Stimulated activated CD4-positive, alpha-beta T cell treated with anti-CD3 and anti-CD28 coated beads, TNF-alpha, amount 100 ng/mL, for 24 hours (primary cell): Measurements from ENCODE around the gene FRYL.
"Not testable (repeated sequence)": the region's sequence is repeated elsewhere in the genome, so short reads cannot be mapped to it uniquely, and the experiment has no call there.

Experiments
- DNase-seq, 3 experiments: peaks; one replicate each; pipeline ENCODE4 v3.0.0-alpha.2; 2020; ENCODE audit warnings: low read depth in 3 of 3

Gene FRYL

DNA sequence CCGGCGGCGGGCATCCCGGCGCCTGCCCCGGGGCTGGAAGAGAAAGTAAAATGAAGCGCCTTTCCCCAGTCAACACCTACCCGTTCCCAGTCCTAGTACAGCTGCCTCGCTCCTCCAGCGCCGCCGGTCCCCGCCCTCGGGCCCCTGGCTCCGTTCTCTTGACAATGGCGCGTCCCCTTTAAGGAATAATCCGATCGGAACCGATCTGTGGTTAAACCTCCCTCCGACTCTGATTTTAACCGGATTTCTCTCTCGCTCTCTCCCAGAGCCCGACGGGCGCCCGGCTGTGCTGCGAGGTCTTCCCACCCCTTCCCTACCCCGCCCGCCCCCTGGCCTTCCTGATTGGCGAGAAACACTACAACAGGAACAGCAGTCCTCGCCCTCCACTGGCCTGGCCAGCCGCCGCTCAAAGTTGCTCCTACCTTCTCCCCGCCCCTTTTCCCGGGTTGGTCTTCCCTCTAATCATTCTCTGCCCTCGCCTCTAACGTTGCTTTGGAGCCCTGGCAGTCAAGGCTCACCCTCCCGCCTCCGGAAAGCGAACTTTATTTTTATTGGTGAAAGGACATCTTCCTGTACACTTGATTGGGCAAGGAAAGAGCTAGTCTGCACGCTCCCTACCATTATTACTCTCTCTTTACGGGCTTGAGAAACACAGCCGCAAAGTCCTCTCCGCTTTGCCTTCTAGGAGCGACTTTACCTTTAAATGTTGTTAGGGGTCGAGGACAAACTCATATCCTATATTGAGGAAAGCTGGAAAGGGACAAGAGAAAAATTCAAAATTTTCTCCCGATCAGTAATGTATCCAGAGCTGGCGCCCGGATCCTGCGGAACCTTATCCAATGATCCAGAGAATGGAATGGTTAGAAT lies at the start of gene FRYL:
FRYL (minus strand) TSS at position 282 of the 867 bp plus-strand sequence. CDS start 145,869 bp downstream, outside the sequence.
- DNase-seq = peak; percentile 95 to 98 (median 97)

DNA sequence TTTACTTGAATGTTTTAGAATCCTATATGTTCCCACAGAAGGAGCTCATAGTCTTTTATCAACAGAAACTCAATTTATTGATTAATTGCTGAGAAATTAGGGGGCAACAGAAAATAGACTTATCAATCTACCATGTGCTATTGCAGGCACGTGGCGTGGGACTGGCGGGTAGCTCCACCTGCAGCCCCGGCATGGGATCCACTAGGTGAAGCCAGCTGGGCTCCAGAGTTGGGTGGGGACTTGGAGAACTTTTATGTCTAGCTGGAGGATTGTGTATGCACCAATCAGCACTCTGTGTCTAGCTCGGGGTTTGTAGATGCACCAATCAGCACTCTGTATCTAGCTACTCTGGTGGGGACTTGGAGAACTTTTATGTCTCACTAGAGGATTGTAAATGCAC lies 47.5 kb upstream of the FRYL start:
- DNase-seq = no peak

DNA sequence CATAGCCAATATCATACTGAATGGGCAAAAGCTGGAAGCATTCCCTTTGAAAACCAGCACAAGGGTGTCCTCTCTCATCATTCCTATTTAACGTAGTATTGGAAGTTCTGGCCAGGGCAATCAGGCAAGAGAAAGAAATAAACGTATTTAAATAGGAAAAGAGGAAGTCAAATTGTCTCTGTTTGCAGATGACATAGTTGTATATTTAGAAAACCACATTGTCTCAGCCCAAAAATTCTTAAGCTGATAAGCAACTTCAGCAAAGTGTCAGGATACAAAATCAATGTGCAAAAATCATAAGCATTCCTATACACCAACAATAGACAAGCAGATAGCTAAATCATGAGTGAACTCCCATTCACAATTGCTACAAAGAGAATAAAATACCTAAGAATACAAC lies 41.4 kb upstream of the FRYL start:
- DNase-seq = not testable (repeated sequence)

DNA sequence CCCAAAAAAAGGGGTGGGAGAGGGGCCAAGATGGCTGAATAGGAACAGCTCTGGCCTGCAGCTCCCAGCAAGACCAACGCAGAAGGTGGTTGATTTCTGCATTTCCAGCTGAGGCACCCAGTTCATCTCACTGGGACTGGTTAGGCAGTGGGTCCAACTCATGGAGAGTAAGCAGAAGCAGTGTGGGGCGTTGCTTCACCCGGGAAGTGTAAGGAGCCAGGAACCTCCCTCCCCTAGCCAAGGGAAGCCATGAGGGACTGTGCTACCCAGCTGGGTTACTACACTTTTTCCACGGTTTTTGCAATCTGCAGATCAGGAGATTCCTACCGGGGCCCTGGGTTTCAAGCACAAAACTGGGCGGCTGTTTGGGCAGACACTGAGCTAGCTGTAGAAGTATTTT lies 36.9 kb upstream of the FRYL start:
- DNase-seq = no peak

DNA sequence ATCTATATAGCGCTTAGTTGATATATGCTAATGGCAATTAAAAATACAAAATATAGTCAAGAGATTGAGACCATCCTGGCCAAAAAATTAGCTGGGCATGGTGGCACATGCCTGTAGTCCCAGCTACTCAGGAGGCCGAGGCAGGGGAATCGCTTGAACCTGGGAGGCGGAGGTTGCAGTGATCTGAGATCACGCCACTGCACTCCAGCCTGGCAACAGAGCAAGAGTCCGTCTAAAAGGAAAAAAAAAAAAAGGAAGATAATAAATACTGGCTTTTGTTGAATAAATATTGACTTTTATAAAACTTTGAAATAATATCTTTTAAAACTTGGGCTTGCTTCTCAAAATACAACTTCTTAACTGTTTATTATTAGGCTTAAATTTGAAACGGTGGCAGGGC lies 36.2 kb upstream of the FRYL start:
- DNase-seq = not testable (repeated sequence)

DNA sequence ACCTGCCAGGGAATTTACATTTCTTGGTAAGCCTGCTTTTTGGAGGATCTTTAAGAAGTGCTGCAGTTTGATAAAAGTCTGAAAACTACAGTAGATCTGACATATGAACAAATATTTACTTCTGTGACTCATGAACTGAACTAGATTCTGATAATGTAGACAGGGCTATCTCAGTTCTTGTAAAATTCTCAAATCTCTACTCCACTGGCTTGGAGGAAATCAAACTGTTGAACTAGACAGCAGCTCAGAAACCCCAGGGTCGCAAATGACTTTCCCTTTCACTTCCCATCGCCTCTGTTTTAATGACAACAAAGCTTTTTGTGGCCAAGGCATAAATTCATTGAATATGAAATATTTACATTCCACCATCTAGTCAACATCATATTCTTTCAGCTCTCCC lies 35.4 kb upstream of the FRYL start:
- DNase-seq = no peak

DNA sequence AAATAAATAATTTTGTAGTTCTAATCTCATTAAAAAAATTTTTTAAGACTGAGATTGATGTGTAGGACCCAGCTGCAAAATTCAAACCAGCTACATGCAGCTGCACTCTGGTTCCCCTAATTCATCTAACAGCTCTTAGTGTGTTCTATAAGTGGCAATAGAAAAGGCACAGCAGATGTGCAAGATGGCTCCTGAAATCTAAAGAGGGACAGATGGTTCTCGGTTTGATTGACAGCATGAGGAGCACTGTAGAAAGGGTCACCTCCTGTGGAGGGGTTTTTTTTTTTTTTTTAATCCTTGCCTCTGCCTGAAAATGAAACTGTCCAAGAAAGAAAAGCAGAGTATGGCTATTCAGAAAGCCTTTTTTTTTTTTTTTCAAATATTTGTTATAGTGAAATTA lies 33.9 kb upstream of the FRYL start:
- DNase-seq = no peak

DNA sequence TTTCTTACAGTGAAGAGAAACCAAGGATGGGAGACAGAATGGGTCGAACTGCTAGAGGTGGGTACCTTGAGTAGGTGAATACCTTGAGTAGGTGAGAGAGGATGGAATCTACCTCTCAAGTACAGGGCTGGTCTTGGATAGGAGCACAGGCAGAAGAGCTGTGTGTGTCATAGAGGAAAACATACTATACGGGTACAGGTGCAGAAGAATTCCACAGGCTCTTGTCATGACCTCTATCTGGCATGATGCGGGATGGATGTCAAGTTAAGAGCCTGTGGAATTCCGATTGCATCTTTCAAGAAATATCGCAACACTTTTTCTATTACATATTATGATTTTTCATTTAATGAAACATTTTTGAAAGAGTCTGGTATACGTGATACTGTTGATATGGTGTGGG lies 32.8 kb upstream of the FRYL start:
- no peak for DNase-seq

DNA sequence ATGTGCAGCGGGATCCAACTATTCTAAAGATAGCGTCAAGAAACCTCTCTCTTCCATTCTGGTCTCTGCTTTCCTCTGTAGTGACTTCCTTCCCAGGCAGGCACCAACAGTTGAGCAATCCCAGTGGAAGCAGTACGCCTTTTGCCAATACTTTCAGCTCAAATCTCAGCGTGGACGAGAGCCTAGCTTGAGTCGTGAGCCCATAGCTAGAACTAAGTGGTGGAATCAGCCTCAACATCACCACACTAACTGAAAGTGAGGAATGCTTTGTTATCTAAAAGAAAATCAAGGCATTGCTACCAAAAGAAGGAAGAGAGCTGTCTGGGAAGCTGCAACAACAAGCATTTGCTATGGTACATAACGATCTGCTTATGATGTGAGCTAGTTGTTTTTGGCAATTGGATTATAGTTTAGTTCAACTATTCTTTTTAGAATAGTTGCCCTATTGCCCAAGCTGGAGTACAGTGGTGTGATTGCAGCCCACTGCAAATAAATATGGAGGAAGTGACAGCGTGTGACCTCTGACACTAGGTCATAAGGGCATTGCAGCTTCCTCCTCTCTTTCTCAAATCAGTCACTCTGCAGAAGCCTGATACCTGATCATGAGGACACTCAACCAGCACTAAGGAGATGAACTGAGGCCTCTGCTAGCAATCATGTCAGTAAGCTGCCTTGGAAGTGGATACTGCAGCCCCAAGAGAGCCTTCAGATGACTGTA lies 24.7 kb upstream of the FRYL start:
- no peak for DNase-seq

DNA sequence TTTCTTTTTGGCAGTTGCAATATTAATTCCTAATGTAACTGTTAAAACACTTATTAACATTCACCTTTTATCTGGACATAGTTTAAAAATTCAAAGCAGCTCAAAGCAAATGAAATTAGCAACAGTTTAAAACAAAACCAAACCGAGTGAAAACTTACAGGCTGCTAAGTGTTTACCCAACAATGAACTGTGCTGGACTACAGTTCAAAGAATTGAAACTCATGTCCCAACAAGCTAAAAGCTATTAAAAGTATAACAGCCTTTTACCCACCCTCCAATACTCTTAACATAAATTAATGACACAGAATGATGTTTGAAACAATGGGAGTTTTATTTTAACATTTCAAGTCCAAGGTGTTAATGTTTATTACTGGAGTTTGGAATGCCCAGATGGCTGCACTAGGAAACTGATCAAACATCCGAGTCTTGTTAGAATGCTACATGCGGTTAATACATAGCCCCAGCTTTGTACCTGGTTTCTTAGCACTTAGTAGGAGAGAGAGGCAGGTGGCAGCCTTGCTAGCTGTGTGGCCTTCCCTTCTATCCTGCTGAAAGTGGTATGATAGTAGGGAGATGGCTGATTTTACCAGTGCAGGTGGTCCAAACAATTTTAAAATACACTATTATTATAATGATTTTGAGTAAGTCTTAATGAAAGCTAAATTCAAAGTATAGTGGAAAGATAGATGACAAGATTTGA lies 21.1 kb upstream of the FRYL start:
- DNase-seq = no peak

DNA sequence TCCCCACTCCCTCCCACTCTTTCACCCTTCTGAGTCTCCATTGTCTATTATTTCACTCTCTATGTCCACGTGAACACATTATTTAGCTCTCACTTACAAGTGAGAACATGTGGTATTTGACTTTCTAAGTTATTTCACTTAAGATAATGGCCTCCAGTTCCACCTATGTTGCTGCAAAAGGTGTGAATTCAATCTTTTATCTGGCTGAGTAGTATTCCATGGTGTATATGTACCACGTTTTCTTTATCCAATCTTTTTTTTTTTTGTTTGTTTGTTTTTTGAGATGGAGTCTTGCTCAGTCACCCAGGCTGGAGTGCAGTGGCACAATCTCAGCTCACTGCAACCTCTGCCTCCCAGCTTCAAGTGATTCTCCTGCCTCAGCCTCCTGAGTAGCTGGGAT lies 20.1 kb upstream of the FRYL start:
- DNase-seq = not testable (repeated sequence)

DNA sequence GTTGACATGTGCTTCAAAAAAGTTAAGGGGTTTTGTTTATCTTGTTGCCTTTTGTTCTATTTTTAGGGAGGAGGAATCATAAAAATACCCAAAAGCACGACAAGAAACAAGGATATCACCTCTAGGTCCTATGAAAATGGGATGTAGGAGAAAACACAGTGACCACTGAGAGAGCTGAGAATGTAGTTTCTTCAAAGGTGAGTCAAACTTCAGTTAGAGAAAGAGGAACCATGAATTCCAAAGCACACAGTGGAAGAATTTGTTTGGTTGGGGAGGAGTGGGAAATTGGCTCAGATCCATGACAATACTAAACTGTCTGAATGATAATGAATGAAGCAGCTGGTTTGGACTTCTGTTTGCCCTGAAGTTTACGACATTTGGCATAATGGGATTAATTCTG lies 19.1 kb upstream of the FRYL start:
- DNase-seq = no peak

DNA sequence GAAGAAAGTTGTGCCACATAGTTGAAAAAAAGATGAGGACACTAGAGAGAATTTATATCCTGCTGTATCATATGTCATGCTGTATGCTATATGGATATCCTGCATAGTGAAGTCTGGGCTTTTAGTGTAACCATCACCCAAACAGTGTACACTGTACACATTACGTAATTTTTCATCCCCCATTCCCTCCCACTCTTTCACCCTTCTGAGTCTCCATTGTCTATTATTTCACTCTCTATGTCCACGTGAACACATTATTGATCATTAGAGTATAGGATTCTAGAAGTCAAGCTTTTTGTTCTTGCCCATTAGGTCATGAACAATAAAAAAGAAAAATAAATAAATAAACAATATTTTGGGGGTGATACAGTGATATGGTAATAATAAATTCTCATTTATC lies 18.0 kb upstream of the FRYL start:
- DNase-seq = no peak

DNA sequence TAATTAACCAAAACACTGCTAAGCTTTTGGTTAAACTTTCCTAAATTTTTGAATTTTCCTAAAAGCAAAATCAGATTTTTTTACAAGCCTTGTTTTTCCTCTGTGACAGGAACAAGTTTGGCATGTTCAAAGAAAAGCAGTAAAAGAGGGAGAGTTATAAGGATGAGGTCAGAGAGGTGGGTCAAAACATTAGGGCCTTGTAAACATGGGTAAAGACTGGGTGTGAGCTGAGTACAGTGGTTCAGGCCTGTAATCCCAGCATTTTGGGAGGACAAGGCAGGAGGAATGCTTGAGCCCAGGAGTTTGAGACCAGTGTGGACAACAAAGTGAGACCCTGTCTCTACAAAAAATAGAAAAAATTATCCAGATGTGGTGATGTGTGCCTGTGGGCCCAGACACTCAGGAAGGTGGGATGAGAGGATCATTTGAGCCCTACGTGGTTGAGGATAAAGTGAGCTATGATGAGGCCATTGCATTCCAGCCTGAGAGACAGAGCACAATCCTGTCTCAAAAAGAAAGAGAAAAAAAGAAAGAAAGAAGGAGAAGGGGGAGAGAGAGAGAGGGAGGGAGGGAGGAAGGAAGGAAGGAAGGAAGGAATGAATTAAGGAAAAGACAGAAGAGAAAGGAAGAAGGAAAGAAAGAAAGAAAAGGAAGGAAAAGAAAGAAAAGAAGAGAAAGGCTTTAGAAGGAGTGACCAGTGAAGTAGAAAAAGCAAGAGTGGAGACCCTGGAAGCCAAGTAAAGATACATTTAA lies 17.0 kb upstream of the FRYL start:
- DNase-seq = no peak

DNA sequence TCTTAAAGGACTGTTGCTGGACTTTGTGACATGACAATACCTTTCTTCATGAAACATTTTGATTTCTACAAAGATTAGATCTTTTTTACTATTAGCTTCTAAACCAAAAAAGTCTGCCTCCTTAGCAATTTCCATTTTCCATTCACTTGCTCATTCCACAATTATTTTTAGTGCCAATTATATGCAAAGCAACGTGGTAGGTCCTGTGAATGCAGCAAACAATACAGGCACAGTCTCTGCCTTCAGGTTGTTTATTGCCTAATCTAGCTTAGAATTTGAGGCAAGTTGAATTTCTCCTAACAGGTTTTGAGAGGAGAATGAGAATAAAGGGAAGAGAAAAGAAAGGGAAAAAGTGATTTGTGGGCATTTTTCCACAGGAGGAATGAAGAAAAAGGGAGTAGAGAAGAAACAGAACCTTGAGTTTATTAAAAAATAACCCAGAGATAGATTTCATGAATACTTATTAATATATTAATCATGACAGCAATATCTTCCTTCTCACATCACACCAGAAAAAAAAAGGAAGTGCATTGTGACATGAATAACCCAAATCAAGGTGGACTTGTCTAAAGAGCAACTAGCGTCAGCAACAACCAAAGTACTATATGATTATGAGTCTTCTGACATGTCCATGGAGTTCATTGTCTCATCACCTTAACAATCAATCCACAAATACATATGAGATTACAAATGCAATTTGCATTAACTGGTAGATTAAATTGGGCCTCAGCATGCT lies 16.3 kb upstream of the FRYL start:
- no peak for DNase-seq

DNA sequence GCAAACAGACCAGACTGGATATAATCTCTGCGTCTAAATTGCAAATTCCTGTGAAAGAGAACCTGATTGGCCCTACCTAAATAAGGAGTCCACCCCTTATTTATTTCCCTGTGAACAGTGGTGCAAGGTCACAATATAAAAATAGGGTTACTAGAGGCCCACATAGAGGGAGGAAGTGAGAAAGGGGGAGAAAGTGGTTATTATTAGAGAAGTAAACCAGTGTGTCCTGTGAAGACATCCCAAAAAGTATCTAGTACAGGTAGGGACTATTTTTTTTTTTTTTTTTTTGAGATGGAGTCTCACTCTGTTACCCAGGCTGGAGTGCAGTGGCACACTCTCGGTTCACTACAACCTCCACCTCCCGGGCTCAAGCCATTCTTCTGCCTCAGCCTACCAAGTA lies 15.0 kb upstream of the FRYL start:
- DNase-seq = no peak

DNA sequence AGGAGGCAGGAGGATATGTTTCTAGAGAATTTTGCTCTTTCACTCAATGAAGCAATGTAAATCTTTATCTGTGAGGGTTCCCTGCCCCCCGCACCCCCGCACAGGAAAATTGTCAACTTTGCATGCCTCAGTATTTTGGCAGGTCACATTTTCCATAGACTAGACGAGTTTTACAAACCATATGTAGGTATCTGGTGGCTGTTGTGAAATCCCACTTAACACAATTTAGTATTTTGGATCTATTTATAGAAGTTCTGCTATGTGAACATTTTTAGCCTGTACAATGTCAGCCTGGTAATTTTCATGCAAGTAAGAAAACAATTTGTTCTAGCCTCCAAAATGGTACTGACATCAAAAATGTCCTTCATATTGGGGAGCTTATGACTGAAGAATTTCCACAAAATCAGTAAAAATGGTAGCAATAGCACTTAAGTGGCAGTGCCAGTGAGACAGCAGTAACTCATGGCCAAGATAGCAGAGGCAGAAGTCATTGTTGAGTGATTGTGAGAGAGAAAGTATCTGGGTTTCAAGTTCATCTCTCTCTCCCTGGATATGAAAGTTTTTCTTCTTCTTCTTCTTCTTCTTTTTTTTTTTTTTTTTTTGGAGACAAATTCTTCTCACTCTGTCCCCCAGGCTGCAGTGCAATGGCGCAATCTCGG lies 12.4 kb upstream of the FRYL start:
- DNase-seq = peak in 1 of 3 experiments; percentile 11

DNA sequence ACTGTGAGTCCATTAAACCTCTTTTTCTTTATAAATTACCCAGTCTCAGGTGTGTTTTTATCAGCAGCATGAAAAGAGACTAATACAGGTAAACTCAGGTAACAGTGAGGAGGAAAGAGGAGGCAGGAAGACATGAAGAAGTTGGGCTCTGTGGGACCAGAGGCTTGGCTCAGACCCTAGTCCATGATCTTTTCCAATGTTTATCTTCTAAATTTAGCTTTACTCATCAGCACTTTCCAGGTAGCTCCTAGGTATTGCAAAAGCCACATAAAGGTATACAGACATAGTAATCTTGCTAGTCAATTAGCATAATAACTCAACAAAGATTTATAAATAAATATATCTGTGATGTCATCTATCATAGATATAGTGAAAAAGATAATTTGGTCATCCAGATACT lies 11.2 kb upstream of the FRYL start:
- DNase-seq = no peak

DNA sequence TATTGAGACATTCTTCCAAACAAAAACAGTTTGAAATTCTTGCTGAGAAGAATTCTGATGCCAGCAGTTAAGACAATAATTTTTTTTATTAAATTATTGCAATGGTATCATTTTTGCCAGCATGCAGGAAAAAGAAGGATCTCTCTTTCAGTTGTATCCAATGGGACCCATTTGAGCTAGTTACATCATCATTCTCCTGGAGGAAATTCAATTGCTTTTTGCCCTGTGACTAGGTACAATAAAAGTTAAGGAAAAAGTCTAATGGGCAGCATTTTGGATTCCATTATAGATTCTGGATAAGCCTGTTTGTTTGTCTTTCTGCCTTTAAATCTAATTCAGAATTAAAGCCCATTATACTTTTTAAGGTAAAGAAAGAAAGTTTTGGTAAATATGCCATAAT lies 10.5 kb upstream of the FRYL start:
- no peak for DNase-seq

DNA sequence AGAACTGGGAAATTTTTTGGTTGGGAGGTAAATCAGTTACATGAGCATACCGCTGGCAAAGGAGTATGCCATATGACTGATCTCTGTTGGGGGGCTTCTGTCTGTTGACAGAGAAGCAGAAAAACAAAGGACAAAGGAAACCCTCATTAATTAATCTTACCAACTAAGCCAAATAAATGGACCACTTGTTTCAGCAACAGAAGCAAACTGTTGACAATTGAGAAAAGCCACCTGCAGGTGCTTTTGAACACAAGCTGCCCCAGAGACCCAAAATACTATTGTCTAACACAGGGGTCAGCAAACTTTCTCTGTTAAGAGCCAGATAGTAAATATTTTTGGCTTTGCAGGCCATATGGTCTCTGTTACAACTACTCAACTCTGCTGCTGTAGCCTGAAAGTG lies 7.0 kb upstream of the FRYL start:
- no peak for DNase-seq

DNA sequence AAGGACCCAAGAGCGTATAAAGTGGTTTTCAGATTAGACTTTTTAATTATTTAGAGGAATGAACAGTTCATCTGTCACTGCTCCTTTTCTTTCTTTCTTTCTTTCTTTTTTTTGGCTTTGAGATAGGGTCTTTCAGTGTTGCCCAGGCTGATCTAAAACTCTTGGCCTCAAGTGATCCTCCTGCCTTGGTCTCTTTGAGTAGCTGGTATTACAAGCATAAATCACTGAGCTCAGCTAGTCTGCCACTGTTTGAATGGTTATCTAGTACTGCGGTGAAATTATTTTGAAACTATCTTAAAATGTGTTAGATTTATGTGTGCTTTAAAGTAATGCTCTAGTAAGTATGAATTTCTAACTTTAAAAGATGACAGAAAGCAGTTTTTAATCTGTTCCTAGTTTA lies 6.5 kb upstream of the FRYL start:
- no peak for DNase-seq
